HepG2 (cell line): Measurements from ENCODE around the gene TMEM258. TPM values are rescaled to one million over a fixed set of nuclear protein-coding genes. Genes with fewer than 3 reads are reported as not detected.

Experiments
- ATF5 ChIP-seq: sonication (generic); formaldehyde crosslinking; IDR thresholded peaks from 2 replicates; pipeline ENCODE4 v1.4.0; 2020; ENCODE audit warnings: mild to moderate bottlenecking, low read depth, missing genetic modification reagents
- FOSL2 ChIP-seq: sonication (generic); formaldehyde crosslinking; IDR thresholded peaks from 2 replicates; pipeline ENCODE4 v1.4.0; 2020; ENCODE audit warnings: missing genetic modification reagents
- FOXP1 ChIP-seq, 2 experiments: fragments of 450-650 bp in 1 of 2; IDR thresholded peaks; 2 replicates each; pipeline ENCODE4 v1.6.1; 2017 to 2018; ENCODE audit warnings: antibody characterized with exemption in 1 of 2
- HMG20B ChIP-seq: conservative IDR thresholded peaks from 2 replicates; pipeline ENCODE4 v1.6.1; 2016; ENCODE audit warnings: missing genetic modification reagents, missing compliant biosample characterization
- NR2F1 ChIP-seq, 2 experiments: fragments of 450-650 bp in 1 of 2; formaldehyde crosslinking in 1 of 2; IDR thresholded peaks; 2 replicates each; pipeline versions ENCODE4 v1.5.0 to v1.6.1; 2016 to 2020; ENCODE audit warnings: mild to moderate bottlenecking in 1 of 2, missing compliant biosample characterization in 1 of 2, missing genetic modification reagents in 1 of 2, moderate library complexity in 1 of 2
- PRMT3 ChIP-seq: sonication (generic); formaldehyde crosslinking; IDR thresholded peaks from 2 replicates; pipeline ENCODE4 v1.8.1; 2022; ENCODE audit warnings: low read depth, mild to moderate bottlenecking, moderate library complexity, missing genetic modification reagents, borderline replicate concordance
- RBFOX2 ChIP-seq: fragments of 200-400 bp; formaldehyde crosslinking; IDR thresholded peaks from 2 replicates; pipeline ENCODE4 v1.6.1; 2017; ENCODE audit warnings: low read depth, mild to moderate bottlenecking, low read length
- RBM39 ChIP-seq: fragments of 200-400 bp; formaldehyde crosslinking; IDR thresholded peaks from one replicate; pipeline ENCODE4 v1.6.1; 2018; ENCODE audit warnings: antibody characterized with exemption, mild to moderate bottlenecking, low read depth, low read length; ENCODE audit not compliant: poor library complexity, severe bottlenecking
- SNAPC2 ChIP-seq: sonication (generic); formaldehyde crosslinking; IDR thresholded peaks from 2 replicates; pipeline ENCODE4 v1.8.1; 2022; ENCODE audit warnings: mild to moderate bottlenecking, missing genetic modification reagents
- ZBTB20 ChIP-seq: sonication (generic); formaldehyde crosslinking; IDR thresholded peaks from 2 replicates; pipeline ENCODE4 v1.8.1; 2023; ENCODE audit warnings: missing genetic modification reagents, low read depth, mild to moderate bottlenecking, borderline replicate concordance
- ZBTB38 ChIP-seq: sonication (generic); formaldehyde crosslinking; IDR thresholded peaks from 2 replicates; pipeline ENCODE4 v1.5.1; 2020; ENCODE audit warnings: mild to moderate bottlenecking, missing genetic modification reagents
- ZHX2 ChIP-seq, 2 experiments: sonication (generic) in 1 of 2; formaldehyde crosslinking in 1 of 2; IDR thresholded peaks; 2 replicates each; pipeline versions ENCODE4 v1.6.1 to v1.9.0; 2014 to 2022; ENCODE audit warnings: antibody characterized with exemption in 1 of 2, borderline replicate concordance in 1 of 2, inconsistent platforms in 1 of 2, low read depth in 1 of 2, missing genetic modification reagents in 1 of 2
- ZNF136 ChIP-seq: sonication (generic); formaldehyde crosslinking; IDR thresholded peaks from 2 replicates; pipeline ENCODE4 v1.8.1; 2022; ENCODE audit warnings: low read depth, mild to moderate bottlenecking, moderate library complexity, missing genetic modification reagents
- ZNF225 ChIP-seq: sonication (generic); formaldehyde crosslinking; IDR thresholded peaks from 2 replicates; pipeline ENCODE4 v1.4.0; 2020; ENCODE audit warnings: mild to moderate bottlenecking, missing genetic modification reagents
- ZNF326 ChIP-seq: sonication (generic); formaldehyde crosslinking; IDR thresholded peaks from 2 replicates; pipeline ENCODE4 v1.4.0; 2020; ENCODE audit warnings: missing genetic modification reagents, borderline replicate concordance
- ZNF337 ChIP-seq: sonication (generic); formaldehyde crosslinking; IDR thresholded peaks from 2 replicates; pipeline ENCODE4 v1.5.1; 2020; ENCODE audit warnings: missing genetic modification reagents, low read depth, mild to moderate bottlenecking, borderline replicate concordance
- ZNF343 ChIP-seq: sonication (generic); formaldehyde crosslinking; IDR thresholded peaks from 2 replicates; pipeline ENCODE4 v1.4.0; 2020; ENCODE audit warnings: mild to moderate bottlenecking, missing genetic modification reagents
- polyA plus RNA-seq, 8 experiments: library from polyadenylated mRNA; depleted of rRNA in 3 of 8; stranded (reverse) in 7 of 8; unstranded in 1 of 8; fragments of >200 nt; fragmentation: Illumina TruSeq in 4 of 8; extraction: Trizol in 4 of 8; gene quantifications; 2 replicates each; pipeline versions ENCODE4 v1.2.1 to v1.2.3, GENCODE V29; 2011 to 2016; ENCODE audit warnings: low read depth in 4 of 8, missing spikeins in 1 of 8, mixed read lengths in 1 of 8; ENCODE audit not compliant: insufficient read depth in 1 of 8
- total RNA-seq, 5 experiments: library from RNA; depleted of rRNA; stranded (reverse); fragments of >200 nt; fragmentation: Illumina TruSeq; extraction: Trizol; gene quantifications; 2 replicates each; pipeline ENCODE4 v1.2.3, GENCODE V29; 2016; ENCODE audit warnings: low read depth in 1 of 5
- TF ChIP-seq, protein P1 (sequence below): sonication (generic); formaldehyde crosslinking; IDR thresholded peaks from 2 replicates; pipeline ENCODE4 v1.9.0; 2021; ENCODE audit warnings: missing genetic modification reagents, borderline replicate concordance
- TF ChIP-seq, protein P2 (sequence below): sonication (generic); formaldehyde crosslinking; IDR thresholded peaks from 2 replicates; pipeline ENCODE4 v1.4.0; 2020; ENCODE audit warnings: mild to moderate bottlenecking, missing genetic modification reagents

TMEM258 gene
- total and polyA plus RNA-seq, 2 of the 13 experiments (the other 11 are each of a cell fraction or from before 2014, with no cell fraction given) = 175 to 424 TPM

DNA sequence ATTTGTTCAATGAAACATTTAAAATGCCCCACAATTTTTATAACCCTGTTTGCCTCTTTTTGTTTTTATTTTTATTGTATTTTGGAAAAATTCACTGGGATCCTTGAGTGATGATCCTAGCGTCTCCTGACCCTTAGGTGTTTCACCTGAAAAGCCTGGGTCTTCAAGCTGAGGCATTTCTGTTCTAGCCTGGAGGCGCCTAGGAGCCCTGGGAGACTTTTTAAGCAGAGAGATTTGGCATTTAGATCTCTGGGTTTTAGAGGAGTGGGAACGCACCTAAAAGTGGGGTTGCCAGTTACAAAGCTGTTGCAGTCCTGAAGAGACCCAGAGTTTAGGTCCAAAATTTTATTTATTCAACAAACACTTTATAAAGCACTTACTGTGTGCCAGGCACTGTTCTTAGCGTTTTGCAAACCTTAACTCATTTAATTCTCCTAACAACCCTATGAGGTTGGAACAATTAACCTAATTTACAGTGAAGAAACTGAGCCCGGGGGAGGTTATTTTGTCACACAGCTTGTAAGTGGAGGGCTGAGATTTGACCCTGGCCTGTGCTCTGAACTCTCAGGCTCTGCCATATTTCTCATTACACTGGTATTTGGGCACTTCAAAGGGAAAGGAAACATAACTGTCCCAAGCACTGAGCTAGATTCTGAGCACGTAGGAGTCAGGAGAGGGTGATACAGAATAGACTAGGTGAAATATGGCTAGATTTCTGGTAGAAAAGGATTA is 25.2 kb upstream of the TMEM258 start (continued):
- TF ChIP-seq ZNF343 (no peak), ZNF337 (CRISPR knock-in tag) (no peak), FOSL2 (CRISPR knock-in tag) (no peak), FOXP1 (IDR thresholded peaks at IDR 0.05) (no peak), FOXP1 (CRISPR knock-in tag; IDR thresholded peaks at IDR 0.05) (no peak), ZBTB20 (CRISPR knock-in tag) (no peak), ZNF136 (CRISPR knock-in tag) (no peak), PRMT3 (CRISPR knock-in tag) (no peak), ZHX2 (IDR thresholded peaks at IDR 0.05; ENCODE audit: low read depth) (no peak), ZHX2 (CRISPR knock-in tag; IDR thresholded peaks at IDR 0.05; ENCODE audit: borderline replicate concordance) (no peak), ZNF225 (no peak), ATF5 (CRISPR knock-in tag) (no peak), RBFOX2 (no peak), SNAPC2 (no peak), HMG20B (CRISPR knock-in tag) (0 out of 2 replicates have a peak, but pooled peaks have one; percentile 42), NR2F1 (CRISPR knock-in tag; IDR thresholded peaks at IDR 0.05) (peak in 1 of 2 experiments; percentile 32; a peak in 1 of 4 replicates), ZBTB38 (no peak), ZNF326 (no peak), RBM39 (no peak)
- TF ChIP-seq, protein P1, sequence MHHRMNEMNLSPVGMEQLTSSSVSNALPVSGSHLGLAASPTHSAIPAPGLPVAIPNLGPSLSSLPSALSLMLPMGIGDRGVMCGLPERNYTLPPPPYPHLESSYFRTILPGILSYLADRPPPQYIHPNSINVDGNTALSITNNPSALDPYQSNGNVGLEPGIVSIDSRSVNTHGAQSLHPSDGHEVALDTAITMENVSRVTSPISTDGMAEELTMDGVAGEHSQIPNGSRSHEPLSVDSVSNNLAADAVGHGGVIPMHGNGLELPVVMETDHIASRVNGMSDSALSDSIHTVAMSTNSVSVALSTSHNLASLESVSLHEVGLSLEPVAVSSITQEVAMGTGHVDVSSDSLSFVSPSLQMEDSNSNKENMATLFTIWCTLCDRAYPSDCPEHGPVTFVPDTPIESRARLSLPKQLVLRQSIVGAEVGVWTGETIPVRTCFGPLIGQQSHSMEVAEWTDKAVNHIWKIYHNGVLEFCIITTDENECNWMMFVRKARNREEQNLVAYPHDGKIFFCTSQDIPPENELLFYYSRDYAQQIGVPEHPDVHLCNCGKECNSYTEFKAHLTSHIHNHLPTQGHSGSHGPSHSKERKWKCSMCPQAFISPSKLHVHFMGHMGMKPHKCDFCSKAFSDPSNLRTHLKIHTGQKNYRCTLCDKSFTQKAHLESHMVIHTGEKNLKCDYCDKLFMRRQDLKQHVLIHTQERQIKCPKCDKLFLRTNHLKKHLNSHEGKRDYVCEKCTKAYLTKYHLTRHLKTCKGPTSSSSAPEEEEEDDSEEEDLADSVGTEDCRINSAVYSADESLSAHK = no peak
- TF ChIP-seq, protein P2, sequence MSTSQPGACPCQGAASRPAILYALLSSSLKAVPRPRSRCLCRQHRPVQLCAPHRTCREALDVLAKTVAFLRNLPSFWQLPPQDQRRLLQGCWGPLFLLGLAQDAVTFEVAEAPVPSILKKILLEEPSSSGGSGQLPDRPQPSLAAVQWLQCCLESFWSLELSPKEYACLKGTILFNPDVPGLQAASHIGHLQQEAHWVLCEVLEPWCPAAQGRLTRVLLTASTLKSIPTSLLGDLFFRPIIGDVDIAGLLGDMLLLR (CRISPR knock-in tag) = no peak
